ENCODE data around the gene VPS33B.

The VPS33B gene

GRCh38 chr15:91061997-91062396, 39.6 kb upstream of the VPS33B start:
- WGBS (ENCODE audit: insufficient coverage): 94% methylated on average over 3 of the region's 5 CpGs
- ChIA-PET POLR2A (no interaction called here), CTCF (interaction anchor here (0.9 to 1.0 kb wide), 2 partner anchors 82 to 207 kb away, joined by 3 read pairs; no protein-coding TSS in a partner anchor)

GRCh38 chr15:91061230-91061629, 38.8 kb upstream of the VPS33B start:
- Histone ChIP-seq H3K27ac (ENCODE audit: insufficient read depth in 1 of 2, low read depth in 1 of 2, low read length in 2 of 2, poor library complexity in 1 of 2, severe bottlenecking in 2 of 2) (no peak overlapping the region), H3K4me3 (ENCODE audit: control insufficient read depth in 1 of 7, extremely low read depth in 1 of 7, insufficient read depth in 4 of 7, low read depth in 2 of 7, low read length in 6 of 7) (no peak overlapping the region), H3K36me3 (ENCODE audit: control insufficient read depth in 4 of 4, insufficient read depth in 4 of 4, low read length in 3 of 4) (no peaks in the 10 kb centered on the region), H3K4me1 (ENCODE audit: control extremely low read depth in 1 of 4, control insufficient read depth in 4 of 4, insufficient read depth in 4 of 4, low read length in 3 of 4) (no peaks in the 10 kb centered on the region), H3K27me3 (replicated peaks in 2 of 5; ENCODE audit: control insufficient read depth in 4 of 5, insufficient read depth in 5 of 5, low read length in 4 of 5) (peaks cover 0 to 18% (median 7%) of the 10 kb centered on the region in 5 experiments), H3K9me3 (ENCODE audit: control extremely low read depth in 1 of 5, control insufficient read depth in 4 of 5, insufficient read depth in 2 of 5, low read depth in 1 of 5, low read length in 4 of 5) (peaks cover 0 to 10% (median 7%) of the 10 kb centered on the region in 5 experiments)
- ChIA-PET POLR2A (no interaction called here), CTCF (no interaction called here)
- 100% methylated on average over 1 of the region's 2 CpGs for WGBS (ENCODE audit: insufficient coverage)
- no peak for DNase-seq

More at GRCh38 chr15:91061997-91062396, 39.6 kb upstream of the VPS33B start:
- no peaks in the 10 kb centered on the region for H3K4me1 ChIP-seq (ENCODE audit: control extremely low read depth in 1 of 4, control insufficient read depth in 4 of 4, insufficient read depth in 4 of 4, low read length in 3 of 4)
- peaks cover 0 to 14% (median 8%) of the 10 kb centered on the region in 5 experiments for H3K27me3 ChIP-seq (replicated peaks in 2 of 5; ENCODE audit: control insufficient read depth in 4 of 5, insufficient read depth in 5 of 5, low read length in 4 of 5)
- H3K4me3 ChIP-seq (ENCODE audit: control insufficient read depth in 1 of 7, extremely low read depth in 1 of 7, insufficient read depth in 4 of 7, low read depth in 2 of 7, low read length in 6 of 7): no peak overlapping the region
- DNase-seq: no peak
- no peak overlapping the region for H3K27ac ChIP-seq (ENCODE audit: insufficient read depth in 1 of 2, low read depth in 1 of 2, low read length in 2 of 2, poor library complexity in 1 of 2, severe bottlenecking in 2 of 2)
- no peaks in the 10 kb centered on the region for H3K36me3 ChIP-seq (ENCODE audit: control insufficient read depth in 4 of 4, insufficient read depth in 4 of 4, low read length in 3 of 4)
- H3K9me3 ChIP-seq (ENCODE audit: control extremely low read depth in 1 of 5, control insufficient read depth in 4 of 5, insufficient read depth in 2 of 5, low read depth in 1 of 5, low read length in 4 of 5): peaks cover 0 to 10% (median 7%) of the 10 kb centered on the region in 5 experiments

- WGBS (ENCODE audit: insufficient coverage): 17% methylated on average over 11 of the region's 11 CpGs
- no peak overlapping the region for H3K27ac ChIP-seq (ENCODE audit: insufficient read depth in 1 of 2, low read depth in 1 of 2, low read length in 2 of 2, poor library complexity in 1 of 2, severe bottlenecking in 2 of 2)
- no peaks in the 10 kb centered on the region for H3K4me1 ChIP-seq (ENCODE audit: control extremely low read depth in 1 of 4, control insufficient read depth in 4 of 4, insufficient read depth in 4 of 4, low read length in 3 of 4)
- ChIA-PET CTCF (interaction anchor here (0.6 to 4.0 kb wide), 19 partner anchors 13 to 1023 kb away, joined by 3 to 41 read pairs (median 4); partner anchors contain the start of genes RCCD1 and SV2B), POLR2A (no interaction called here)
- H3K9me3 ChIP-seq (ENCODE audit: control extremely low read depth in 1 of 5, control insufficient read depth in 4 of 5, insufficient read depth in 2 of 5, low read depth in 1 of 5, low read length in 4 of 5): no peaks in the 10 kb centered on the region
- no peaks in the 10 kb centered on the region for H3K36me3 ChIP-seq (ENCODE audit: control insufficient read depth in 4 of 4, insufficient read depth in 4 of 4, low read length in 3 of 4)
- peaks cover 0 to 41% (median 11%) of the 10 kb centered on the region in 5 experiments for H3K27me3 ChIP-seq (replicated peaks in 2 of 5; ENCODE audit: control insufficient read depth in 4 of 5, insufficient read depth in 5 of 5, low read length in 4 of 5)
- peak; percentile 37 to 45 (median 44) for DNase-seq
- no peak overlapping the region for H3K4me3 ChIP-seq (ENCODE audit: control insufficient read depth in 1 of 7, extremely low read depth in 1 of 7, insufficient read depth in 4 of 7, low read depth in 2 of 7, low read length in 6 of 7)
These were observed 33.3 kb upstream of the VPS33B start for GRCh38 chr15:91055548-91056331.

GRCh38 chr15:91054816-91055215, 32.4 kb upstream of the VPS33B start:
- WGBS (ENCODE audit: insufficient coverage): no CpG with 5 or more reads among the region's 2 CpGs
- Histone ChIP-seq H3K9me3 (ENCODE audit: control extremely low read depth in 1 of 5, control insufficient read depth in 4 of 5, insufficient read depth in 2 of 5, low read depth in 1 of 5, low read length in 4 of 5) (no peaks in the 10 kb centered on the region), H3K27ac (ENCODE audit: insufficient read depth in 1 of 2, low read depth in 1 of 2, low read length in 2 of 2, poor library complexity in 1 of 2, severe bottlenecking in 2 of 2) (no peak overlapping the region), H3K4me3 (ENCODE audit: control insufficient read depth in 1 of 7, extremely low read depth in 1 of 7, insufficient read depth in 4 of 7, low read depth in 2 of 7, low read length in 6 of 7) (no peak overlapping the region), H3K4me1 (ENCODE audit: control extremely low read depth in 1 of 4, control insufficient read depth in 4 of 4, insufficient read depth in 4 of 4, low read length in 3 of 4) (peaks cover 0 to 2% (median 1%) of the 10 kb centered on the region in 4 experiments), H3K36me3 (ENCODE audit: control insufficient read depth in 4 of 4, insufficient read depth in 4 of 4, low read length in 3 of 4) (no peaks in the 10 kb centered on the region), H3K27me3 (replicated peaks in 2 of 5; ENCODE audit: control insufficient read depth in 4 of 5, insufficient read depth in 5 of 5, low read length in 4 of 5) (peaks cover 0 to 41% (median 11%) of the 10 kb centered on the region in 5 experiments)
- CTCF ChIA-PET: interaction anchor here (1.8 to 4.0 kb wide), 6 partner anchors 45 to 218 kb away, joined by 5 to 41 read pairs (median 20); partner anchors contain the start of genes RCCD1 and SV2B
- POLR2A ChIA-PET: no interaction called here
- no peak for DNase-seq

GRCh38 chr15:91051248-91051647, 28.9 kb upstream of the VPS33B start:
- no peaks in the 10 kb centered on the region for H3K9me3 ChIP-seq (ENCODE audit: control extremely low read depth in 1 of 5, control insufficient read depth in 4 of 5, insufficient read depth in 2 of 5, low read depth in 1 of 5, low read length in 4 of 5)
- DNase-seq: no peak
- WGBS (ENCODE audit: insufficient coverage): 86% methylated on average over 5 of the region's 8 CpGs
- H3K27me3 ChIP-seq (replicated peaks in 2 of 5; ENCODE audit: control insufficient read depth in 4 of 5, insufficient read depth in 5 of 5, low read length in 4 of 5): peaks cover 0 to 23% (median 6%) of the 10 kb centered on the region in 5 experiments
- no peaks in the 10 kb centered on the region for H3K36me3 ChIP-seq (ENCODE audit: control insufficient read depth in 4 of 4, insufficient read depth in 4 of 4, low read length in 3 of 4)
- H3K4me1 ChIP-seq (ENCODE audit: control extremely low read depth in 1 of 4, control insufficient read depth in 4 of 4, insufficient read depth in 4 of 4, low read length in 3 of 4): peaks cover 0 to 9% (median 6%) of the 10 kb centered on the region in 4 experiments
- ChIA-PET POLR2A (no interaction called here), CTCF (interaction anchor here (3.2 kb wide), 1 partner anchor 94 kb away, joined by 30 read pairs; the partner anchor contains the start of gene RCCD1)
- no peak overlapping the region for H3K4me3 ChIP-seq (ENCODE audit: control insufficient read depth in 1 of 7, extremely low read depth in 1 of 7, insufficient read depth in 4 of 7, low read depth in 2 of 7, low read length in 6 of 7)
- no peak overlapping the region for H3K27ac ChIP-seq (ENCODE audit: insufficient read depth in 1 of 2, low read depth in 1 of 2, low read length in 2 of 2, poor library complexity in 1 of 2, severe bottlenecking in 2 of 2)

GRCh38 chr15:91050128-91050455, 27.7 kb upstream of the VPS33B start:
- no peak overlapping the region for H3K4me3 ChIP-seq (ENCODE audit: control insufficient read depth in 1 of 7, extremely low read depth in 1 of 7, insufficient read depth in 4 of 7, low read depth in 2 of 7, low read length in 6 of 7)
- DNase-seq: no peak
- no peaks in the 10 kb centered on the region for H3K9me3 ChIP-seq (ENCODE audit: control extremely low read depth in 1 of 5, control insufficient read depth in 4 of 5, insufficient read depth in 2 of 5, low read depth in 1 of 5, low read length in 4 of 5)
- peaks cover 0 to 14% (median 5%) of the 10 kb centered on the region in 5 experiments for H3K27me3 ChIP-seq (replicated peaks in 2 of 5; ENCODE audit: control insufficient read depth in 4 of 5, insufficient read depth in 5 of 5, low read length in 4 of 5)
- WGBS (ENCODE audit: insufficient coverage): 100% methylated on average over 2 of the region's 4 CpGs
- ChIA-PET POLR2A (interaction anchor here (0.6 kb wide), 1 partner anchor 64 kb away, joined by 4 read pairs; no protein-coding TSS in a partner anchor), CTCF (interaction anchor here (0.8 to 3.2 kb wide), 11 partner anchors 10 to 222 kb away, joined by 3 to 30 read pairs (median 5); partner anchors contain the start of genes MAN2A2 and RCCD1)
- no peak overlapping the region for H3K27ac ChIP-seq (ENCODE audit: insufficient read depth in 1 of 2, low read depth in 1 of 2, low read length in 2 of 2, poor library complexity in 1 of 2, severe bottlenecking in 2 of 2)
- H3K36me3 ChIP-seq (ENCODE audit: control insufficient read depth in 4 of 4, insufficient read depth in 4 of 4, low read length in 3 of 4): no peaks in the 10 kb centered on the region
- H3K4me1 ChIP-seq (ENCODE audit: control extremely low read depth in 1 of 4, control insufficient read depth in 4 of 4, insufficient read depth in 4 of 4, low read length in 3 of 4): peaks cover 0 to 9% (median 6%) of the 10 kb centered on the region in 4 experiments
